ENCODE data around the gene EPHA4.
A peak's percentile ranks its signal among the peaks of the same experiment; 100 is the strongest.

EPHA4 gene

GRCh38 chr2:221381928-221382488 is 190.1 kb downstream of the EPHA4 start:
- Histone ChIP-seq H3K9ac (ENCODE audit: low read length) (no peak overlapping the region), H3K9me3 (ENCODE audit: insufficient read depth, low read length) (no peaks in the 10 kb centered on the region)
- no peak for TF ChIP-seq EZH2phosphoT487 (IDR thresholded peaks at IDR 0.05; ENCODE audit: low read depth)
- TF ChIP-seq CTCF (IDR thresholded peaks at IDR 0.05; ENCODE audit: low read depth, low read length) = no peak

GRCh38 chr2:221380686-221381085 is 191.4 kb downstream of the EPHA4 start:
- TF ChIP-seq CTCF (IDR thresholded peaks at IDR 0.05; ENCODE audit: low read depth, low read length) (no peak), EZH2phosphoT487 (IDR thresholded peaks at IDR 0.05; ENCODE audit: low read depth) (no peak)

More at GRCh38 chr2:221381928-221382488, 190.1 kb downstream of the EPHA4 start:
- Histone ChIP-seq H3K36me3 (replicated peaks; ENCODE audit: low read depth, low read length) (no peaks in the 10 kb centered on the region), H2AFZ (ENCODE audit: low read depth, low read length) (no peak overlapping the region), H3K4me3 (ENCODE audit: low read length) (no peak overlapping the region), H3K4me2 (ENCODE audit: low read length) (no peak overlapping the region), H3K79me2 (ENCODE audit: low read length) (no peaks in the 10 kb centered on the region), H3K27ac (ENCODE audit: low read length) (no peak overlapping the region), H4K20me1 (ENCODE audit: insufficient read depth, low read length) (no peaks in the 10 kb centered on the region), H3K4me1 (ENCODE audit: low read length) (peaks cover 25% of the 10 kb centered on the region), H3K27me3 (ENCODE audit: low read depth, low read length) (no peaks in the 10 kb centered on the region)

GRCh38 chr2:221380062-221380461 is 192.0 kb downstream of the EPHA4 start:
- Histone ChIP-seq H3K27ac (ENCODE audit: low read length) (no peak overlapping the region), H4K20me1 (ENCODE audit: insufficient read depth, low read length) (no peaks in the 10 kb centered on the region), H3K27me3 (ENCODE audit: low read depth, low read length) (no peaks in the 10 kb centered on the region), H3K9me3 (ENCODE audit: insufficient read depth, low read length) (no peaks in the 10 kb centered on the region), H3K36me3 (replicated peaks; ENCODE audit: low read depth, low read length) (no peaks in the 10 kb centered on the region), H3K9ac (ENCODE audit: low read length) (no peak overlapping the region), H2AFZ (ENCODE audit: low read depth, low read length) (no peak overlapping the region), H3K79me2 (ENCODE audit: low read length) (no peaks in the 10 kb centered on the region), H3K4me3 (ENCODE audit: low read length) (no peak overlapping the region), H3K4me2 (ENCODE audit: low read length) (no peak overlapping the region), H3K4me1 (ENCODE audit: low read length) (peaks cover 30% of the 10 kb centered on the region)
- TF ChIP-seq CTCF (IDR thresholded peaks at IDR 0.05; ENCODE audit: low read depth, low read length) = no peak
- TF ChIP-seq EZH2phosphoT487 (IDR thresholded peaks at IDR 0.05; ENCODE audit: low read depth) = no peak

More at GRCh38 chr2:221380686-221381085, 191.4 kb downstream of the EPHA4 start:
- H3K27ac ChIP-seq (ENCODE audit: low read length) = no peak overlapping the region
- no peak overlapping the region for H3K9ac ChIP-seq (ENCODE audit: low read length)
- H4K20me1 ChIP-seq (ENCODE audit: insufficient read depth, low read length) = no peaks in the 10 kb centered on the region
- no peaks in the 10 kb centered on the region for H3K9me3 ChIP-seq (ENCODE audit: insufficient read depth, low read length)
- H2AFZ ChIP-seq (ENCODE audit: low read depth, low read length) = no peak overlapping the region
- no peaks in the 10 kb centered on the region for H3K27me3 ChIP-seq (ENCODE audit: low read depth, low read length)
- no peak overlapping the region for H3K4me3 ChIP-seq (ENCODE audit: low read length)
- H3K36me3 ChIP-seq (replicated peaks; ENCODE audit: low read depth, low read length) = no peaks in the 10 kb centered on the region
- peaks cover 30% of the 10 kb centered on the region for H3K4me1 ChIP-seq (ENCODE audit: low read length)
- no peak overlapping the region for H3K4me2 ChIP-seq (ENCODE audit: low read length)
- H3K79me2 ChIP-seq (ENCODE audit: low read length) = no peaks in the 10 kb centered on the region

- TF ChIP-seq CTCF (IDR thresholded peaks at IDR 0.05; ENCODE audit: low read depth, low read length) (no peak), EZH2phosphoT487 (IDR thresholded peaks at IDR 0.05; ENCODE audit: low read depth) (no peak)
- H3K79me2 ChIP-seq (ENCODE audit: low read length) = no peaks in the 10 kb centered on the region
These were observed 194.5 kb downstream of the EPHA4 start for GRCh38 chr2:221377597-221377996.

More at GRCh38 chr2:221377597-221377996, 194.5 kb downstream of the EPHA4 start:
- H3K4me3 ChIP-seq (ENCODE audit: low read length) = no peak overlapping the region
- no peaks in the 10 kb centered on the region for H3K9me3 ChIP-seq (ENCODE audit: insufficient read depth, low read length)
- no peak overlapping the region for H2AFZ ChIP-seq (ENCODE audit: low read depth, low read length)
- no peaks in the 10 kb centered on the region for H4K20me1 ChIP-seq (ENCODE audit: insufficient read depth, low read length)
- H3K4me2 ChIP-seq (ENCODE audit: low read length) = peak overlapping the region; percentile 30
- H3K36me3 ChIP-seq (replicated peaks; ENCODE audit: low read depth, low read length) = no peaks in the 10 kb centered on the region
- H3K9ac ChIP-seq (ENCODE audit: low read length) = no peak overlapping the region
- H3K4me1 ChIP-seq (ENCODE audit: low read length) = peaks cover 30% of the 10 kb centered on the region
- H3K27me3 ChIP-seq (ENCODE audit: low read depth, low read length) = no peaks in the 10 kb centered on the region
- no peak overlapping the region for H3K27ac ChIP-seq (ENCODE audit: low read length)
